ENCODE data around the gene GAPDHS.

- TF ChIP-seq POLR2A (IDR thresholded peaks at IDR 0.05; ENCODE audit: low read depth, low read length) = no peak
- no peak for TF ChIP-seq TAF1 (IDR thresholded peaks at IDR 0.05; ENCODE audit: borderline replicate concordance, low read depth, low read length)
- no peak for TF ChIP-seq POLR2AphosphoS5 (IDR thresholded peaks at IDR 0.05; ENCODE audit: low read depth, low read length)
Observed at GRCh38 chr19:35544110-35544802, 11.0 kb downstream of the GAPDHS start.

Data from GM12892 (cell line).